22Rv1 (cell line): Measurements from ENCODE around the gene MTHFD2L.

ENCODE experiments used
- CTCF ChIP-seq: fragments of 450-650 bp; IDR thresholded peaks from 2 replicates; pipeline ENCODE4 v1.5.1; 2017; ENCODE audit warnings: mild to moderate bottlenecking
- ZFX ChIP-seq: fragments of 450-650 bp; IDR thresholded peaks from 2 replicates; pipeline ENCODE4 v1.6.1; 2017; ENCODE audit warnings: antibody characterized with exemption, borderline replicate concordance

- TF ChIP-seq CTCF (no peak), ZFX (no peak)
These were observed 60.3 kb downstream of the MTHFD2L start for GRCh38 chr4:74218201-74218600.
